Measurements from ENCODE around the gene CITED1.
"Not testable (repeated sequence)": the region's sequence is repeated elsewhere in the genome, so short reads cannot be mapped to it uniquely, and the experiment has no call there.

CITED1 gene

GRCh38 chrX:72346302-72346949 lies 40.7 kb upstream of the CITED1 start:
- TF ChIP-seq CTCF (IDR thresholded peaks at IDR 0.05; ENCODE audit: insufficient read depth, missing control alignments) = no peak
- FAIRE-seq (no peak), DNase-seq (ENCODE audit: insufficient read length, low spot score) (no peak)

- FAIRE-seq (no peak), DNase-seq (ENCODE audit: insufficient read length, low spot score) (no peak)
- no peak for TF ChIP-seq CTCF (IDR thresholded peaks at IDR 0.05; ENCODE audit: insufficient read depth, missing control alignments)
These were observed 34.9 kb upstream of the CITED1 start for GRCh38 chrX:72340626-72341025.

GRCh38 chrX:72340041-72340440 lies 34.3 kb upstream of the CITED1 start:
- TF ChIP-seq CTCF (IDR thresholded peaks at IDR 0.05; ENCODE audit: insufficient read depth, missing control alignments) = no peak
- FAIRE-seq (no peak), DNase-seq (ENCODE audit: insufficient read length, low spot score) (no peak)

- no peak for FAIRE-seq
- TF ChIP-seq CTCF (IDR thresholded peaks at IDR 0.05; ENCODE audit: insufficient read depth, missing control alignments) = no peak
- DNase-seq (ENCODE audit: insufficient read length, low spot score) = no peak
These were observed 24.4 kb upstream of the CITED1 start for GRCh38 chrX:72330131-72330530.

GRCh38 chrX:72326605-72327300 lies 21.0 kb upstream of the CITED1 start:
- DNase-seq (ENCODE audit: insufficient read length, low spot score) (no peak), FAIRE-seq (no peak)
- TF ChIP-seq CTCF (IDR thresholded peaks at IDR 0.05; ENCODE audit: insufficient read depth, missing control alignments) = no peak

GRCh38 chrX:72319651-72320050 lies 13.9 kb upstream of the CITED1 start:
- not testable (repeated sequence) for FAIRE-seq; DNase-seq (ENCODE audit: insufficient read length, low spot score)

- FAIRE-seq = no peak
- no peak for DNase-seq (ENCODE audit: insufficient read length, low spot score)
- no peak for TF ChIP-seq CTCF (IDR thresholded peaks at IDR 0.05; ENCODE audit: insufficient read depth, missing control alignments)
These were observed 11.4 kb upstream of the CITED1 start for GRCh38 chrX:72317139-72317538.
